D341Med (cell line): ENCODE data around the gene LPO.

Experiments
- DNase-seq: peaks from one replicate; pipeline ENCODE4 v3.0.0; 2012; ENCODE audit warnings: low spot score

LPO gene

DNA sequence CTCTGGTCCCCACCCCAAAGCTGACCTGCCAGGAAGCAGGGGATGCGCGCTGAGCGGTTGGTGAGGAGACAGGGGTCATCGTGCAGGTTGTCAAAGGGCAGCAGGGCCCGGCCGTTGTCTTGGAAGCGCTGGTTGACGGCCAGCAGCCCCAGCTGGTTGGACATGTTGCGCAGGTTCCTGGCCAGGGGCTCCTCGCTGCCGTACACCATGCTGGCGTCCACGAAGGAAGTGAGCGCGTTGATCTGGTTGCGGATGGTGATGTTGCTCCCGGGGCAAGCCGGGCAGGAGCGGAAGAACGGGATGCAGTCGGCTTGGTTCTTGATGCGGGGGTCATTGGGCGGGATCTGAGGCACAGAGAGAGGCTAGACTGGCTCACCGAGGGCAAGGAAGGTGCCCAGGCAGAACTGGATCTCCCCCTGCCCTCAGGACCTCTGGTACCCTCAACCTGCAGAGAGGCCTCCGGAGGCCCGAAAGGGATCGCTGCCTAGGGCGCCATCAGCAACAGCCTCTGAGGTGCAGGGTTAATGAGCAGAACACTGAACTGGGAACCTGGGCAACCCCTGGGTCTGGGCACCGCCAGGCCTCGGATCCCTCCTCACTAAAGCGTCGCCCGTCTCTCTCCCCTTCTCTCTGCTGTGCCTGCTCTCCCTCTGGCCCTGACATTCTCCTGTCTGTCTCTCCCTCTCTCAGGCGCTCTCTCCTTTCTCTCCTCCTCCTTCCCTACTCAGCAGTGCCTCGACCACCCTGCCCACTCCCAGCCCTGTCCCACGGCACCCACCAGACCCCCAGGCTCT, 39.6 kb downstream of the LPO start:
- peak; percentile 49 for DNase-seq

DNA sequence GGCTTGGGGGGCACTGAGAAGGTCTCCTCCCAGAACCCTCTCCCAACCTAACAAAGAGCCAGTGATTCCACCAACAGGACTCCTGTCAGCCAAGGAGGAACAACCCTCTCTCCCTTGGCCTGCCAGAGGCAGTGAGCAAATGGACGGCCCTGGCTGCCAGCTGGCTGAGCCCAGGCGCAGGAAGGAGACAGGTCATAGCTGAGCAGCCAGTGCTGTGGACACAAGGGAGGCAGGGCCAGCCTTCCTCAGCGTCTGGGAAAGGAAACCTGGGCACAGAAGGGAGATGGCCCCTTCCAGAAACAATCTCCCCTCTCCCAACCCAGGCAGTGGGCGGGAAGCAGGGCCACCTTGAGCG, 40.3 kb downstream of the LPO start:
- peak; percentile 45 for DNase-seq

DNA sequence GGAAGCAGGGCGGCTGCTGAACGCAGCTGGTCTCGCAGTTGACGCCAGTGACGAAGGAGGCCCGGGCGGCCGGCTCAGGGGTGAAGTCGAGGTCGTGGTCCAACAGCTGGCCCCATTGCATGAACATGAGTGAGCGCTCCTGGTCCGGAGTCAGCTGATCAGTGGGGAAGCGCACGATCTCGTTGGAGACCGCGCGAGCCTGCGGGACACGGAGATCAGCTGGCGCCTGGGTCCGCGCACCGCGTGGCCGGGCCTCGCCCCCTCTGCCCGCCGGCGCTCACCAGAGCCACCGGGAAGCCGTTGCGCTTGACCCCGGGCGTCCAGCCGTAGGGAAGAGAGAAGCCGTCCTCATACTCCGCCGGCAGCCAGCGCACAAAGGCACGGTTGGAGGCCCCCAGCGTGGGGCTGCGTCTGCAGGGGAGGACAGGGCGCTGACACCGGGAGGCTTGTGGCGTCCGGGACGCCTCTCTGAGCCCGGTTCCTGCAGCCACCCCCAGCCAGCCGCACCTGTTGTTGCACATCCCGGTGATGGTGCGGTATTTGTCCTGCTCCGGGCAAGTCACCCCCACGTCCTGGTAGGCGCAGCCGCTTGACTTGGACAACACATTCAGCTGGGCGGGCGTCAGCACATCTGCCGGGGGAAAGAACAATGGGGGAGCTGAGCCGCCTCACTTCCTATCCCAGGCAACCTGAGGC, 40.8 kb downstream of the LPO start:
- DNase-seq, result peak; percentile 49

DNA sequence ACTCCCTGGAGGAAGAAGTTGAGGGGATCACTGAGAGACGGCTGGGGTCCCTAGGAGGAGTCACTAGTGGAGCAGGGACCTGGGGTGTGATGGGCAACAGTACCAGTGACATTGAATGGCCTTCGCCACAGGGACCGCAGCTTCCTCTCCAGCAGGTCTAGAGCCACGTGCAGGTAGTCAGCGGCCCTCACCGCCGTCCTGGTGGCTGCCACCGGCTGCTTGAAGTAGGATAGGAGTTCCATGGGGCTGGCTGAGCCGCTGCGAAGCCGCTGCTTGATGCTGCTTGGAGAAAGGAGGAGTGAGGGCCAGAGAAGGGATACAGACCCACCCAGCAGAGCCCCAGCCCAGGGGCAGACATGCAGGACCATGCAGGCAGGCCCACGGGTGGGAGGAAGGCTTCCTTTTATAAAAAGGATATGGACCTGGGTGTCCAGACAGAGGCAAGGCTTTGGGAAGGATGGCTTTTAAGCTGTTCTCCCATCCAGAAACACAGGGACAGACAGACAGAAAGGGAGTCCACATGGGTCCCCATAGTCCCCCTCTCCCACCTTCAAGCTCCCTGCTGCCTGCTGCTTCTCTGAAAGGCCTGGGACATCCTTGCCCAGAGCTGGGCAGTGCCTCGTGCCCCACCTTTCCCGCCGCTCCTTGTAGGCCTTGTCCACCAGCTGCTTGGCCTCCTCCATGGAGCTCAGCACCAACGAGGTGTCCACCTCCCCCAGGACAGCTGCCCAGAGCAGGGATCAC, 41.5 kb downstream of the LPO start:
- DNase-seq, result peak; percentile 47

DNA sequence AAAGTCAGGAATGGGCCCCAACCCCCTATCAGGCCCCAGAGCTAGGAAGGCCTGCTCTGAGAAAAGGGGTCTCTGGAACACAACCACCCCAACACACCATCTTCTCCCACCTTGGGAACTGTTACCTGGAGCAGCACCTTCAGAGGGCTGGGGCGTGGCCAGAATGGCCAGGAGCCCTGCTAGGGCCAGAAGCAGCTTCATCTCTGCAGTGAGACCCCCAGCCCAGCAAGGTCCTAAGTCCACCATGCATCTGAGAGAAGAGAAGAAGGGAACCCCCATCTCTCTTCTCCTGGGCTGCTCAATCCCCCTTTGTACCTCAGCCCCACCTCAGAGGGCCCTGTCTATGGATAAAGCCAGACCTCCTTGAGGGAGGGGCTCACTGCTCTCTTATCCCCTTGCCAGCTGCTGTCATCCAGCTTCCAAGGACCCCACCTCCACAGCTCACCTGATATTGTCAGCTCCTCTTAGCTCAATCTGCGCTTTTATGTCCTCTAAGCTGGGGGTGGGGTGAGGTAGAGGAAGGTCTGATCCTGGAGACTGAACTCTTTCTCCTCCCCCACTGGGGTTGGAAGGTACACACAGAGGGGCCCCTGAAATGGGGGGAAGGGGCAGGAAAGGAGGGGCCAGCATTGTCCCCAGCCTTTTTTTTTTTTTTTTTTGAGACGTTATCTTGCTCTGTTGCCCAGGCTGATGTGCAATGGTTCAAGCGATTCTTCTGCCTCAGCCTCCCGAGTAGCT, 42.3 kb downstream of the LPO start, which contains the start of gene MPO:
Gene MPO (minus strand): TSS at position 456 of the 738 bp plus-strand sequence. CDS start 177 bp downstream, at position 279.
- peak; percentile 24 for DNase-seq

DNA sequence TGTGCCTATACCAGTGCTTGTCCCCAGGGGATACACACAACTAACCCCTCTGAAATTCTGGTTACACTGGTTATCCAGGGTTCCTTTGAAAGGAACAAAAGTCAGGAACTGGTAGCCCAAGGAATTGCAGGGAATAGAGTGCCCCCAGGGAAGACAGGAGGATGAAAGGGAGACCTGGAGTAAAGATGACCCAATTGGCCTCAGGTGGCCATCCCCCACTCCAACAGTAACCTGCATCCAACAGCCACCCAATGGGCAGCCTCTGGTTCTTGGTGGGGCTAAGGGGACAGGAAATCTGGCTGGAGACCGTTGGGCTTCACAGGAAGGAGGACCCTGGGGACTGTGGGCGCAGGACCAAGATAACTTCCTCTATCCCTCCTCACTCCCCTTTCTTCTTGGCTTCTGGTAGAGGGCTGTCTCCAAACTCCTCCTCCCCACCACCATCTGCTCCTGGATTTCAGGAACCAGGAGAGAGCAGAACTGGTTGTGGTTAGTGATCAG, 43.2 kb downstream of the LPO start:
- DNase-seq, result peak; percentile 39

DNA sequence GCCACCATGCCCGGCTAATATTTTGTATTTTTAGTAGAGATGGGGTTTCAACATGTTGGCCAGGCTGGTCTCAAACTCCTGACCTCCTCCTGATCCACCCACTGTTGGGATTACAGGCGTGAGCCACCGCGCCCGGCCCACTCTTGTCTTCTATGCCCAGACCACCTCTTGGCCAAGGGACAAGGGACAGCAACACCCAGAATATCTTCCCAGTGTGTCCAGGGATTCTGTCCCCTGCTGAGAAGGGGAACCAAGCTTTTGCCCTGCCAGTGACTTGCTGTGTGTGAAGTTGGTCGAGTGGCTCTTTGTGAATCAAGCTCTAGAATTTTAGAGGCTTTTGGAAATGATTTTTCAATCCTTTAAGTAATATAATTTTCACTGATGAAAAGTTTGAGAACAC, 44.1 kb downstream of the LPO start:
- DNase-seq, result no peak

DNA sequence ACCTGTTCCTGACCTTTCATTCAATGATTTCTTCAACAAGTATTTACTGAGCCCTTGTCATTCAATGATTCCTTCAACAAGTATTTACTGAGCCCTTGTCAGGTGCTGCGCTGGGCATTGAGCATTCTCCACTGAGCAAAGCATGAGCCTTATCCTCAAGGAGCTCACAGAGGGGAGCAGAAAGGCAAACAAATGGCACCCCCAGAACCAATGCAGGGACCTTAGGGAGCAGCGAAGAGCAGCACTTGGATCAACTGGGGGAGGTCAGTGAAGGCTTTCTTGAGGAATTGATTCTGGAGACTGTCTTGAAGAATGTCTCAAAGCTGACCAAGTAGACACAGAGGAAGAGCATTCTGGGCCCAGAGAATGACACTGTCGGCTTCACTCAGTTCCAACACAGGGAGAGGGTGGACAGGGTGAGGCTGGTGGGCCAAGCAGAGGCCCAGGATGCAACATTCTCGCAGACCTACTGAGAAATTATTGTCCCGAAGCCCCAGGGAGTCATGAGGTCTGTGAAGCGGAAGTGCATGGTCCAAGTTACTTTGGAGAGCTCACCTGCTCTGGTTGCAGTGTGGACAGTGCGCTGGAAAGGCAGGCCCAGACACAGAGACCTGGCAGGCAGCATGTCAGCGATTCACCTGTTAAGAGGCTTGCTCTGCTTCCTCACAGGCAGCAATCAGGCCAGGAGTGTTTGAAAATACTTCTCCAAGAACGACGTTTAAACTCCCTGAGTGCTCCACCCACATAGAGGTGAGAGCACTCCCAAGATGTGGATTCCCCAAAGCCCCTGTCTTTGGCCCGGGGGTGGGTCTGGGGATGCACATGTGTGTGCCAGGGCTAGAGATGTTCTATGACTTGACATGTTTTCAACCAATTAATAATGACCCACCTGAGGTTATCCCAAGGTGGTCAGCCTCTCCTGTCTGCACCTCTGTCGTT, 45.6 kb downstream of the LPO start:
- peak; percentile 27 for DNase-seq

DNA sequence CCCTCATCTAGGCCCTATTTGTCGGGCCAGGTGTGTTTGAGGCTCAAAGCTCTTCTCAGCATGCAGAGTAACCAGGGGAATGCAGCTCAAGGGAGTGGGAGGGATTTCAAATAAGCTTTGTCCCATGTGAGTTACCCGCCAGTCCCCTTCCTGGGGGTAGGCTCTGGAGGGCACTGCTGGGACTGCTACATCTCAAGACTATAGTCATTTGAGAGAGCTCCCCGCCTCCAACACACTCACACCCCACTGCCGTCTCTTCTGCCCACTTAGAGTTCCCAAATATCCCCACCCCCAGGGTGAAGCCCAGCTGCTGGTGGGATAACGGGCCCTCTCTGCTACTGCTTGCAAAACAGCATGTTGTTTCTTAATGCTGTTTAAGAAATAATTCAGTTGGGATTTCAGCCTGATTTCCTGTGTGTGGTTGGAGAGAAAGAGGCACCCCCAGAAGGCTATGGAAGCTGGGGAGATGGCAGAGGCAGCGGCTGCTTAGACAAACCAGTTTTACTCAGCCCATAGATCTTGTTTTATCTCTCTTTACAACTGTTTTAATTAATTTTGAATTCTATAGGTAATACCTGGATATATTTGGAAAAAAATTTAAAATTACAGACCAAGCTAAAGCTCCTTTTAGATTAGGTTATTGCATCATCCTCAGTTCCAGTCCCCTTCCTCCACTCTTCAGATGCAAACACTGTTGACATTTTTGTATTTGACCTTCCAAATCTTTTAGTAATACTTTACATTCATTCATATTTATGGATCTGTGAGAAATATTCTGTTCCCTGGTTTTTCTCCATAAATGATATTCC, 46.4 kb downstream of the LPO start:
- peak; percentile 54 for DNase-seq

DNA sequence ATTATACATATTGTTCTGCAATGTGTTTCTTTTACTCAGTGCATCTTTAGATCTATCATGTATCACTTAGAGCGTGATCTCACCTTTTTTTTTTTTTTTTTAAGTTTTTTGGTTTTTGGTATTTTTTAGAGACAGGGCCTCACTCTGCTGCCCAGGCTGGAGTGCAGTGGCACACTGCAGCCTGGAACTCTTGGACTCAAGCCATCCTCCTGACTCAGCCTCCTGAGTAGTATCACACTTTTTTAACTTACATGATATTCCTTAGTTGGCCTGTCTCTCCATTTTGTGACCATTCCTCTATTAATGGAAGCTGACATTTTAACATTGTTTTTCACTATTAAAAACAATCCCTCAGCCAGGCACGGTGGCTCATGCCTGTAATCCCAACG, 47.0 kb downstream of the LPO start:
- no peak for DNase-seq

DNA sequence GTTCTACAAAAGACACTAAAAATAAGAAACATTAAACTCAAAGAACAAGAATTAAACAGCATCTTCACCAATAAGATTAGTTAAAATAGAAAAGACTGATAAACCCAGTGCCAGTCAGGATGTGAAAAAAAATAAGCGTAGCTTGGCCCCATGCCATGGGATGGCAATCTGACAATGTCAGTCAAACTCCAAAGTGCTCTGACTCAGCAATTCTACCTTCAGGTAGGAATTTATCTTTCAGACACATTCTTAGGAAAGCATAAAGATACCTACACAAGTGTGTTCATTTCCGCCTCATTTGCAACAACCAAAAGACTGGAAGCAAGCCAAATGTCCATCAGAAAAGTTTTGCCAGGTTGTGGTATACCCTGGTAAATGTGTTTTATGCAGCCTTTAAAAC, 51.5 kb downstream of the LPO start:
- DNase-seq, result no peak

DNA sequence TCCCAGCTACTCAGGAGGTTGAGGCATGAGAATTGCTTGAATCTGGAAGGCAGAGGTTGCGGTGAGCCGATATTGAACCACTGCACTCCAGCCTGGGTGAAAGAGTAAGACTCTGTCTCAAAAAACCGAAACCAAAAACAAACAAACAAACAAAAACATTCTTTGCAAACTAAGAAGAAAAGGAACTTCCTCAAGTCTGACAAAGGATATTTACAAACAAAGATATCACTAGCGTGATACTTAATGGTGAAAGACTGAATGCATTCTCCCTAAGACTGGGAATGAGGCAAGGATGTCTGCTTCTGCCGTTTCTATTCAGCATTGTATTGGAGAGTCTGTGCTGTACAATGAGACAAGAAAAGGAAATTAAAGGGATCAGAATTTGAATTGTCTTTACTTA, 52.9 kb downstream of the LPO start:
- DNase-seq, result no peak

DNA sequence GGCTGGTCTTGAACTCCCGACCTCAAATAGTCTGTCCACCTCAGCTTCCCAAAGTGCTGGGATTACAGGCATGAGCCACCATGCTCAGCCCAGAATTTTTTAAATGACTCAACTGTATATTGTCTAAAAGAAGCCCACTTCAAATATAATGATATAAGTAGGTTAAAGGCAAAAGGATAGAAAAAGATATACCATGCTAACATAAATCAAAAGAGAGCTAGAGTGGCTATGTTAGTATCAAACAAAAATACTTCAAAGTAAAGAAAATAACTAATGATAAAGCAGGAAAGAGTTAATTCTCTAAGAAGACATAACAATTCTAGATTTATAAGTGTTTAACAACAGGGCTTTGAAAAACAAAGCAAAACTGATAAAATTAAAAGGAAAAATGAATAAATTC, 55.6 kb downstream of the LPO start:
- no peak for DNase-seq

DNA sequence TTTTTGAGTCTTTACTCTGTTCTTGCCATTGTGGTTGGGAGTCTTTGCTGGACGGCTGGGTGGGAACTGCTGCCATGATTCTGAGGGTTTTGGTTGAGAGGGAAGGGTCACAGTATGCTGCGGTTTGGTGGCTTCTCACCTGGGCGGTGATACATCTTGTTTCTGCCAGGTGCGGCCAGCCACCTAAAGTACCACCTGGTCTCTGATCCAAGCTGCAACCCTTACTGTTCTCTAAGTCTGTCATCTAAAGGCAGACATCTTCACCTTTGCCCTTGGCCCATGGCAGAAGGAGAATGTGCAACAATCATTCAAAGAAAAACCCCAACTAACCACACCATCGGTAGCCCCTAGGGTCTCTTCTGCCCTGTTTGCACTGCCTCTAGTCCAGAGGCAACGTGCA, 62.0 kb downstream of the LPO start:
- DNase-seq, result peak; percentile 19

DNA sequence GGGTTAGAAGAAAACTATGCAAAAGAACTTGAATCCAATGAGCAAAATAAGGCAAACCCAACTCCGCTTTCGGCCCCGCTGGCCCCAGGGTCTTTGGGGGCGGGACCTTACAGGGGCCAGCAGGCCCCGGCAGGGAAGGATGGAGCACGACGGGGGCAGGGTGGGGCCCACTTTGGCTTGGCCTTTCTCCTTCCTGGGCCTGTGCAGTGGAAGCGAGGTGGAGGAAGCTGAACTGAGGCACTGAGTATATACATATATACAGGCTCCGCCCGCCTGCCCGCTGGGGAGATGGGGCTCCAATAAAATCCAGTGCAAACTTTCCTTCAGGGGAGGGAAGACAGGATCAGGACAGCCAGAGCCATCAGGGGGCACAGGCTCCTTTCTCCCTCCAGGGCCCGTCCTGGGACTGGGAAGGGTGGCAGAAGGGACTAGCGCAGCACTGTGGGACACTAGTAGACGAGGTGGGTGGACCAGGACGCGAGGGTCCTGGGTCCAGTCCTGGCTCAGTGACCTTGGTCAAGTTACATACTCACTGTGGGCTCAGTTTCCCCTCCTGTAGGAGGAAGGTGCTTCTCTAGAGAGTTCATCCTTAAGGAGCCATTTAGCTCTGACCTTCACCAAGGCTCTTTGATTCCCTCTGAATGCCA, 63.2 kb downstream of the LPO start:
- DNase-seq, result peak; percentile 34

DNA sequence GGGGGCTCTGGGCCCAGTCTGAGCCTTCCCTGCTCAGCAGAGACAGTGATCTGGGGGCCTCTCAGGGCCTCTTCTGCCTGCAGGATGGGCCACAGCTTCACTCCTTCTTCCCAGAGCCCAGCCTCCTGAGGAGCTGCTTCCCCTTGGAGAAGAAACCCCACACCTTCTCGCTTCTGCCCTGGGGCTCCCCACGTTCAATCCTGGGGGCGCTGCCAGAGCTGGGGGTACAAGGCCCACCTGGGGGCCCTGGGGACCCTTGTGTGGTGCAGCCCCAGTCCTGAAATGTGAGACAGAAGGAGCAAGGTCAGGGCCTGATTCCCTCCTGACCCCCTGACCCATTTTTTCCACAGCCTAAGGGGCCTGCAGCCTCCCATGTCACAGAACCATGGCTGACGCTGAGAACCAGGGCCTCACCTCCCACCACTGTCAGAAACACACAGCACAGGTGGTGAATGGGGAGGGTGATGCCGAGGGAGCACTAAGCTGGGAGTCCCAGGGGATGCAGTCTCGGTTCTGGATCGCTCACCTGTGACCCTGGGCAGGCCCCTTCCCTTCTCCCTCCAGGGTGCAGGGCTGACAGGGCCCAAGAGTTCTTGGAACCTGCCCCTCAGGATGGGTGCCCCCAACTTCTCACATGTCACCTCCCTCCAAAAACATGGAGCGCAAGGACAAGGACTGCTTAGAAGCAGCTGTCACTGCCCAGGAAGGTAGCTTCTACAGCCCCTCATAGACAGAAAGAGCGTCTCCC, 64.0 kb downstream of the LPO start:
- peak; percentile 26 for DNase-seq

DNA sequence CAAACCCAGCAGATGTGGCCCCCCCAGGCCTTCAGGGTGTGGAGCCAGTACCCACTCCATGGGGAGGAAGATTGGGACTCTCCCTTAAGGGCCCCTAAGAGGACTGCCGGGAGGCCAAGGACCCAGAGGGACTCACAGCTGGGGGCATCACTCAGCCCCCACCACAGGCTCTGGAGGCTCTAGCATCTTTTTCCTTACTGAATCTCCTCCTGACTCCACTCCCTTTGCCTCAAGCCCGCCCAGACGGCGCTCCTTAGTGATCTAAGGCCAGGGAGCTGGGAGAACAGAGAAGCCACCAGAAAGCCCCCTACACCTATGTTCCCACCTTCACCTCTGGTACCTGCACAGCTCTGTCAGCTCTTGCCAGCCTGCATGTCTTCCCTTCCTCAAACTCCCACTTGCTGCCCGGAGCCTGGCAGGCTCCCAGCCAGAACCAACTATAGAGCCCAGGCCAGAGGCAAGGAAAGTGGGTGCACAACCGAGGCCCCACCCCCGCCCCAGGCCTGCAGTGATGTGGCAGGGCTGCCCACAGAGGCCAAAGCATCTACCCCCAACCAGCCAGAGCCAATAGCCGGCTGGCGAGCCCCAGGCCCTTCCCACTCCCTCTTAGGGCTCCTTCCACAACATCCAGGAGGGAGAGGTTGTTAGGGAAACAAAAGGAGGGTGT, 64.7 kb downstream of the LPO start:
- peak; percentile 37 for DNase-seq
